HepG2 (cell line): Measurements from ENCODE around the gene HDAC3. TPM values are rescaled to one million over a fixed set of nuclear protein-coding genes. Genes with fewer than 3 reads are reported as not detected.

Experiments
- CBX1 ChIP-seq: IDR thresholded peaks from one replicate; pipeline ENCODE4 v1.6.1; 2016; ENCODE audit warnings: antibody characterized with exemption, low read depth
- FOXO1 ChIP-seq: sonication (generic); formaldehyde crosslinking; IDR thresholded peaks from 2 replicates; pipeline ENCODE4 v1.4.0; 2020; ENCODE audit warnings: missing genetic modification reagents
- MIER3 ChIP-seq: IDR thresholded peaks from 2 replicates; pipeline ENCODE4 v1.6.1; 2016; ENCODE audit warnings: missing compliant biosample characterization, borderline replicate concordance
- MTA3 ChIP-seq: sonication (generic); formaldehyde crosslinking; IDR thresholded peaks from 2 replicates; pipeline ENCODE4 v1.4.0; 2020; ENCODE audit warnings: missing genetic modification reagents
- MYC ChIP-seq: sonication (generic); formaldehyde crosslinking; IDR thresholded peaks from 2 replicates; pipeline ENCODE4 v1.9.0; 2021; ENCODE audit warnings: missing genetic modification reagents, borderline replicate concordance
- POLR2A ChIP-seq, 2 experiments: IDR thresholded peaks; 2 replicates each; pipeline ENCODE4 v1.6.1; 2011; ENCODE audit warnings: low read depth in 2 of 2, low read length in 2 of 2, mild to moderate bottlenecking in 1 of 2, moderate library complexity in 1 of 2; ENCODE audit not compliant: insufficient read depth in 1 of 2
- RBAK ChIP-seq: sonication (generic); formaldehyde crosslinking; IDR thresholded peaks from 2 replicates; pipeline ENCODE4 v1.5.1; 2020; ENCODE audit warnings: mild to moderate bottlenecking, missing genetic modification reagents
- RXRA ChIP-seq: sonication (generic); formaldehyde crosslinking; IDR thresholded peaks from 2 replicates; pipeline ENCODE4 v1.5.1; 2020; ENCODE audit warnings: missing genetic modification reagents
- SALL2 ChIP-seq: sonication (generic); formaldehyde crosslinking; IDR thresholded peaks from 2 replicates; pipeline ENCODE4 v1.8.1; 2023; ENCODE audit warnings: mild to moderate bottlenecking, missing genetic modification reagents, inconsistent platforms
- SSRP1 ChIP-seq: IDR thresholded peaks from 2 replicates; pipeline ENCODE4 v1.6.1; 2016; ENCODE audit warnings: control low read depth
- ZFX ChIP-seq: sonication (generic); formaldehyde crosslinking; IDR thresholded peaks from 2 replicates; pipeline ENCODE4 v1.4.0; 2020; ENCODE audit warnings: mild to moderate bottlenecking, low read depth, missing genetic modification reagents, moderate library complexity
- ZNF326 ChIP-seq: sonication (generic); formaldehyde crosslinking; IDR thresholded peaks from 2 replicates; pipeline ENCODE4 v1.4.0; 2020; ENCODE audit warnings: missing genetic modification reagents, borderline replicate concordance
- ZNF558 ChIP-seq: sonication (generic); formaldehyde crosslinking; IDR thresholded peaks from 2 replicates; pipeline ENCODE4 v1.9.0; 2022; ENCODE audit warnings: mild to moderate bottlenecking, missing genetic modification reagents, borderline replicate concordance
- ZNF615 ChIP-seq: sonication (generic); formaldehyde crosslinking; IDR thresholded peaks from 2 replicates; pipeline ENCODE4 v1.5.0; 2020; ENCODE audit warnings: mild to moderate bottlenecking, missing genetic modification reagents, borderline replicate concordance
- polyA plus RNA-seq, 8 experiments: library from polyadenylated mRNA; depleted of rRNA in 3 of 8; stranded (reverse) in 7 of 8; unstranded in 1 of 8; fragments of >200 nt; fragmentation: Illumina TruSeq in 4 of 8; extraction: Trizol in 4 of 8; gene quantifications; 2 replicates each; pipeline versions ENCODE4 v1.2.1 to v1.2.3, GENCODE V29; 2011 to 2016; ENCODE audit warnings: low read depth in 4 of 8, missing spikeins in 1 of 8, mixed read lengths in 1 of 8; ENCODE audit not compliant: insufficient read depth in 1 of 8
- total RNA-seq, 5 experiments: library from RNA; depleted of rRNA; stranded (reverse); fragments of >200 nt; fragmentation: Illumina TruSeq; extraction: Trizol; gene quantifications; 2 replicates each; pipeline ENCODE4 v1.2.3, GENCODE V29; 2016; ENCODE audit warnings: low read depth in 1 of 5
- TF ChIP-seq, protein P1 (sequence below): sonication (generic); formaldehyde crosslinking; IDR thresholded peaks from 2 replicates; pipeline ENCODE4 v1.9.0; 2022; ENCODE audit warnings: missing genetic modification reagents, mild to moderate bottlenecking, borderline replicate concordance
- TF ChIP-seq, protein P2 (sequence below): sonication (generic); formaldehyde crosslinking; conservative IDR thresholded peaks from 2 replicates; pipeline ENCODE4 v1.4.0; 2020; ENCODE audit warnings: missing genetic modification reagents
- TF ChIP-seq, protein P3 (sequence below): sonication (generic); formaldehyde crosslinking; IDR thresholded peaks from 2 replicates; pipeline ENCODE4 v1.4.0; 2020; ENCODE audit warnings: missing genetic modification reagents, borderline replicate concordance
- TF ChIP-seq, protein P4 (sequence below): sonication (generic); formaldehyde crosslinking; IDR thresholded peaks from 2 replicates; pipeline ENCODE4 v1.8.0; 2022; ENCODE audit warnings: mild to moderate bottlenecking, missing genetic modification reagents
- TF ChIP-seq, protein P5 (sequence below): sonication (generic); formaldehyde crosslinking; IDR thresholded peaks from 2 replicates; pipeline ENCODE4 v1.4.0; 2020; ENCODE audit warnings: missing genetic modification reagents

The HDAC3 gene
- total and polyA plus RNA-seq, 2 of the 13 experiments (the other 11 are each of a cell fraction or from before 2014, with no cell fraction given), result 84.0 to 94.1 TPM

DNA sequence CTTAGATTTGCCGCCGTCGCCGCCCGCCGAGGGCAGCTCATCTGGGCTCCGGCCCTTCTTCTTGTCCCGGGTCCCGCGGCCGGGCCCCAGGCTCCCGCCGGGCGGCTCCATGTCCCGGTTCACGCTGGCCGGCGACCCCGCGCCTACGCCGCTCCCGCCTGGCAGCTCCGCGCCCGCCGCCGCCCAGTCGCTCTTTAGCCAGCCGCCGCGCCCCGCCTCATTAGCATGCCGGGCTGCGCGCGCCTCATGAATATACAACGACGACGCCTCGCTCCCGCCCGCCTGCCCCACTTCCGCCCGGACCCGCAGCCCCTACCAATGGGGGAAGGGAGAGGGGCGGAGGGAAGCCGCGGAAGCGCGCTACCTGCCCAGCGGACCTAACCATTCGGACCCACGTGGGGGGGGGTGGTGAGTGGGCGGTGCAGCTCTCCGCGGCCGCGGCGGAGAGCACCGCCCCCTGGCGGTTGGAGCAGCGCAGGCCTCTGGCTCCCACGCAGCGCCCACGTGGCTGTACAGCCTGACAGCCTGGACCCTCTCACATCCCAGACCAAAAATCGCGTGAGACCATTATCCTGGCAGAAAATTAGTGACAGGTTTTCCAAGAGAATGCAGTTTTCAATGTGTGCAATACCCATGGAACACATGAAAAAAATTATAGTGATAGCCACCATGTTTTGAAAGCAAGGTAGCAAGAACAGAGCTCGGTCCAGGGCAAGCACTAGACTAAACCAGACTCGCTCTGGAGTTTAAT is 17.7 kb downstream of the HDAC3 start, which contains the start of gene DIAPH1 (continued):
- TF ChIP-seq, protein P1, sequence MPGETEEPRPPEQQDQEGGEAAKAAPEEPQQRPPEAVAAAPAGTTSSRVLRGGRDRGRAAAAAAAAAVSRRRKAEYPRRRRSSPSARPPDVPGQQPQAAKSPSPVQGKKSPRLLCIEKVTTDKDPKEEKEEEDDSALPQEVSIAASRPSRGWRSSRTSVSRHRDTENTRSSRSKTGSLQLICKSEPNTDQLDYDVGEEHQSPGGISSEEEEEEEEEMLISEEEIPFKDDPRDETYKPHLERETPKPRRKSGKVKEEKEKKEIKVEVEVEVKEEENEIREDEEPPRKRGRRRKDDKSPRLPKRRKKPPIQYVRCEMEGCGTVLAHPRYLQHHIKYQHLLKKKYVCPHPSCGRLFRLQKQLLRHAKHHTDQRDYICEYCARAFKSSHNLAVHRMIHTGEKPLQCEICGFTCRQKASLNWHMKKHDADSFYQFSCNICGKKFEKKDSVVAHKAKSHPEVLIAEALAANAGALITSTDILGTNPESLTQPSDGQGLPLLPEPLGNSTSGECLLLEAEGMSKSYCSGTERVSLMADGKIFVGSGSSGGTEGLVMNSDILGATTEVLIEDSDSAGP (CRISPR knock-in tag), result peak; percentile 94; the same call in 1 of the 2 replicates
- TF ChIP-seq SALL2 (CRISPR knock-in tag) (peak; percentile 96; the same call in 1 of the 2 replicates), ZNF558 (CRISPR knock-in tag) (no peak), RBAK (CRISPR knock-in tag) (no peak), ZFX (CRISPR knock-in tag) (no peak), MIER3 (CRISPR knock-in tag) (0 out of 2 replicates have a peak, but pooled peaks have one; percentile 59), MTA3 (CRISPR knock-in tag) (no peak), SSRP1 (CRISPR knock-in tag) (no peak), RXRA (CRISPR knock-in tag) (peak; percentile 67; the same call in 1 of the 2 replicates), CBX1 (peak; percentile 37), ZNF326 (CRISPR knock-in tag) (no peak), ZNF615 (CRISPR knock-in tag) (no peak), MYC (CRISPR knock-in tag) (peak; percentile 99), FOXO1 (CRISPR knock-in tag) (no peak; the same call in 1 of the 2 replicates), POLR2A (IDR thresholded peaks at IDR 0.05; ENCODE audit: insufficient read depth in 1 of 2, low read depth in 2 of 2, low read length in 2 of 2) (peak; percentile 43 to 84)
- TF ChIP-seq, protein P2, sequence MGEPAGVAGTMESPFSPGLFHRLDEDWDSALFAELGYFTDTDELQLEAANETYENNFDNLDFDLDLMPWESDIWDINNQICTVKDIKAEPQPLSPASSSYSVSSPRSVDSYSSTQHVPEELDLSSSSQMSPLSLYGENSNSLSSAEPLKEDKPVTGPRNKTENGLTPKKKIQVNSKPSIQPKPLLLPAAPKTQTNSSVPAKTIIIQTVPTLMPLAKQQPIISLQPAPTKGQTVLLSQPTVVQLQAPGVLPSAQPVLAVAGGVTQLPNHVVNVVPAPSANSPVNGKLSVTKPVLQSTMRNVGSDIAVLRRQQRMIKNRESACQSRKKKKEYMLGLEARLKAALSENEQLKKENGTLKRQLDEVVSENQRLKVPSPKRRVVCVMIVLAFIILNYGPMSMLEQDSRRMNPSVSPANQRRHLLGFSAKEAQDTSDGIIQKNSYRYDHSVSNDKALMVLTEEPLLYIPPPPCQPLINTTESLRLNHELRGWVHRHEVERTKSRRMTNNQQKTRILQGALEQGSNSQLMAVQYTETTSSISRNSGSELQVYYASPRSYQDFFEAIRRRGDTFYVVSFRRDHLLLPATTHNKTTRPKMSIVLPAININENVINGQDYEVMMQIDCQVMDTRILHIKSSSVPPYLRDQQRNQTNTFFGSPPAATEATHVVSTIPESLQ (CRISPR knock-in tag), result no peak; the same call in 1 of the 2 replicates
- TF ChIP-seq, protein P3, sequence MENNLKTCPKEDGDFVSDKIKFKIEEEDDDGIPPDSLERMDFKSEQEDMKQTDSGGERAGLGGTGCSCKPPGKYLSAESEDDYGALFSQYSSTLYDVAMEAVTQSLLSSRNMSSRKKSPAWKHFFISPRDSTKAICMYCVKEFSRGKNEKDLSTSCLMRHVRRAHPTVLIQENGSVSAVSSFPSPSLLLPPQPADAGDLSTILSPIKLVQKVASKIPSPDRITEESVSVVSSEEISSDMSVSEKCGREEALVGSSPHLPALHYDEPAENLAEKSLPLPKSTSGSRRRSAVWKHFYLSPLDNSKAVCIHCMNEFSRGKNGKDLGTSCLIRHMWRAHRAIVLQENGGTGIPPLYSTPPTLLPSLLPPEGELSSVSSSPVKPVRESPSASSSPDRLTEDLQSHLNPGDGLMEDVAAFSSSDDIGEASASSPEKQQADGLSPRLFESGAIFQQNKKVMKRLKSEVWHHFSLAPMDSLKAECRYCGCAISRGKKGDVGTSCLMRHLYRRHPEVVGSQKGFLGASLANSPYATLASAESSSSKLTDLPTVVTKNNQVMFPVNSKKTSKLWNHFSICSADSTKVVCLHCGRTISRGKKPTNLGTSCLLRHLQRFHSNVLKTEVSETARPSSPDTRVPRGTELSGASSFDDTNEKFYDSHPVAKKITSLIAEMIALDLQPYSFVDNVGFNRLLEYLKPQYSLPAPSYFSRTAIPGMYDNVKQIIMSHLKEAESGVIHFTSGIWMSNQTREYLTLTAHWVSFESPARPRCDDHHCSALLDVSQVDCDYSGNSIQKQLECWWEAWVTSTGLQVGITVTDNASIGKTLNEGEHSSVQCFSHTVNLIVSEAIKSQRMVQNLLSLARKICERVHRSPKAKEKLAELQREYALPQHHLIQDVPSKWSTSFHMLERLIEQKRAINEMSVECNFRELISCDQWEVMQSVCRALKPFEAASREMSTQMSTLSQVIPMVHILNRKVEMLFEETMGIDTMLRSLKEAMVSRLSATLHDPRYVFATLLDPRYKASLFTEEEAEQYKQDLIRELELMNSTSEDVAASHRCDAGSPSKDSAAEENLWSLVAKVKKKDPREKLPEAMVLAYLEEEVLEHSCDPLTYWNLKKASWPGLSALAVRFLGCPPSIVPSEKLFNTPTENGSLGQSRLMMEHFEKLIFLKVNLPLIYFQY, result no peak
- TF ChIP-seq, protein P4, sequence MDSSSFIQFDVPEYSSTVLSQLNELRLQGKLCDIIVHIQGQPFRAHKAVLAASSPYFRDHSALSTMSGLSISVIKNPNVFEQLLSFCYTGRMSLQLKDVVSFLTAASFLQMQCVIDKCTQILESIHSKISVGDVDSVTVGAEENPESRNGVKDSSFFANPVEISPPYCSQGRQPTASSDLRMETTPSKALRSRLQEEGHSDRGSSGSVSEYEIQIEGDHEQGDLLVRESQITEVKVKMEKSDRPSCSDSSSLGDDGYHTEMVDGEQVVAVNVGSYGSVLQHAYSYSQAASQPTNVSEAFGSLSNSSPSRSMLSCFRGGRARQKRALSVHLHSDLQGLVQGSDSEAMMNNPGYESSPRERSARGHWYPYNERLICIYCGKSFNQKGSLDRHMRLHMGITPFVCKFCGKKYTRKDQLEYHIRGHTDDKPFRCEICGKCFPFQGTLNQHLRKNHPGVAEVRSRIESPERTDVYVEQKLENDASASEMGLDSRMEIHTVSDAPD (CRISPR knock-in tag), result peak; percentile 64; the same call in 1 of the 2 replicates
- TF ChIP-seq, protein P5, sequence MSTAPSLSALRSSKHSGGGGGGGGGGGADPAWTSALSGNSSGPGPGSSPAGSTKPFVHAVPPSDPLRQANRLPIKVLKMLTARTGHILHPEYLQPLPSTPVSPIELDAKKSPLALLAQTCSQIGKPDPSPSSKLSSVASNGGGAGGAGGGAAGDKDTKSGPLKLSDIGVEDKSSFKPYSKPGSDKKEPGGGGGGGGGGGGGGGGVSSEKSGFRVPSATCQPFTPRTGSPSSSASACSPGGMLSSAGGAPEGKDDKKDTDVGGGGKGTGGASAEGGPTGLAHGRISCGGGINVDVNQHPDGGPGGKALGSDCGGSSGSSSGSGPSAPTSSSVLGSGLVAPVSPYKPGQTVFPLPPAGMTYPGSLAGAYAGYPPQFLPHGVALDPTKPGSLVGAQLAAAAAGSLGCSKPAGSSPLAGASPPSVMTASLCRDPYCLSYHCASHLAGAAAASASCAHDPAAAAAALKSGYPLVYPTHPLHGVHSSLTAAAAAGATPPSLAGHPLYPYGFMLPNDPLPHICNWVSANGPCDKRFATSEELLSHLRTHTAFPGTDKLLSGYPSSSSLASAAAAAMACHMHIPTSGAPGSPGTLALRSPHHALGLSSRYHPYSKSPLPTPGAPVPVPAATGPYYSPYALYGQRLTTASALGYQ, result no peak
